C4-2B (cell line): ENCODE data around the gene FAM170A.

Experiments used
- CTCF ChIP-seq: fragments of 450-650 bp; conservative IDR thresholded peaks from 2 replicates; pipeline ENCODE4 v1.5.1; 2017; ENCODE audit warnings: mild to moderate bottlenecking
- ZFX ChIP-seq: fragments of 450-650 bp; IDR thresholded peaks from 2 replicates; pipeline ENCODE4 v1.6.1; 2017

GRCh38 chr5:119613937-119614336 is 15.4 kb upstream of the FAM170A start:
- TF ChIP-seq CTCF (no peak), ZFX (no peak)
